ENCODE data around the gene IPO7.

IPO7 gene

DNA sequence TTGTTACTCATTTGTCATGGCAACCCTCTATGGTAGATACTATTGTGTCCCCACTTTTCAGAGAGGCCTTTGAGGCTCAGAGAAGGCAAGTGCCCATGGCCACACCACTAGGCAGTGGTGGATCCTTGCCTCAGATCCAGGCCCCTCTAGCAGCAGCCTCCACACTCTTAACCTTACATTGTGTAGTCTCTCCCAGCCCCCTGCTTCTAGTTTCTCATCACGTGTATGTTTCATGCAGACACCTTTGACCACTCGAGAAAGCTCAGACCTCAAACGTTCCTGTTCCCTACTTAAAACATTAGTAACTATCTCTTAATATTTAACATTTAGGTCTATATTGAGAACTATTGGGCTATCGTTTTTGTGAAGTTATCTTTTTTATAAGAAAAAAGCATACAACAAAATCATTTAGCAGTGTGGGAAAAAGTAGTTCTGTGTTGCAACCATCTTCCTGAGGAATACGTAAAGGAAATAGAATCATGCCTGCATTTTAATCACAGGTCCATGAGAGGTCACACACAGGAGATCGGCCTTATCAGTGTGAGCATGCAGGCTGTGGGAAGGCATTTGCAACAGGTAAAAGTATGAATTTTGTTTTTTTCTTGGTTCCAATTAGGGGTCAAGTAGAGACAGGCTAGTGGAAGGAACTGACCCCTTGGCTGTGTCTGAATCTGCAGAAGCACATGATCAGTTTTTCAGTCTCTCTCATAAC is 111.5 kb downstream of the IPO7 start:
- no peak for DNase-seq
